A673 (cell line): Measurements from ENCODE around the gene TBC1D9B.

ENCODE experiments used
- EZH2 ChIP-seq: fragments of 200-600 bp; sonication (generic); IDR thresholded peaks from 2 replicates; pipeline ENCODE4 v1.6.1; 2017; ENCODE audit warnings: borderline replicate concordance, low read depth, mild to moderate bottlenecking, mixed read lengths, antibody characterized with exemption, low read length; ENCODE audit not compliant: poor library complexity, severe bottlenecking
- TF ChIP-seq, protein P1 (sequence below): fragments of 300-800, 200-600 bp; sonication (generic); conservative IDR thresholded peaks from 2 replicates; pipeline ENCODE4 v1.5.1; 2017; ENCODE audit warnings: low read depth, mild to moderate bottlenecking, antibody characterized with exemption, low read length, moderate library complexity, mixed read lengths

DNA sequence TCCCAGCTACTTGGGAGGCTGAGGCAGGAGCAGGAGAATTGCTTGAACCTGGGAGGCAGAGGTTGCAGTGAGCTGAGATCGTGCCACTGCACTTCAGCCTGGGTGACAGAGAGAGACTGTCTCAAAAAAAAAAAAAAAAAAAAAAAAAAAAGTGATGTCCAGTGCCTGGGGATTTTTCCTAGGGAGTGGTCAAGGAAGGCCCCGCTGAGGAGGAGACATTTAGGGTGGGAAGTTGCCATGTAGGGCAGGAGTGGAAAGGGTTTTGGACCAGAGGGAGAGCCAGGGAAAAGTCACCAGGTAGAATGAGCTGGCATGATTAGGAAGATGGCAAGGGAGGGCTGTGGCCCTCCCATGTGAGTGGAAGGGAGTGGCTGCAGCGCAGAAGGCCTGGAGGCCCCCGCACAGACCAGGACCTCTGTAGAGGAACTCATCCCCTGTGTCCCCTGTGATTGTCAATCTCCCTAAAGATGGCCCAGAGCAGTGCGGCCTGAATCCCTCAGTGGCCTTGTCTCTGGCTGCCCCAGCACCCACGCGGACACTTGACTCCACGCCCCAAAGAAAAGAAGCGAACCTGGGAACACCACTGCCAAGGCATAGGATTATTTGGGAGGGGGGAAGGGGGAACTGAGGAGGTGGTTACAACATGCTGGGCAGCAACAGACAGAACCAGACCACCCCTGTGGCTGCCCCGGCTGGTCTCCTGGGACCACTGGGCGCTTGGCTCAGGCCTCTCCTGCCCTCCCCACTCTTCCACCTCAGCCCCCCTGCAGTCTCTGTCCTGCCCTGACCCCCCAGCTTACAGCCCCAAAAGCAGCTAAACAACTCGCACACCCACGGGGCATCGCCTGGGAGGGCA, 89.6 kb downstream of the TBC1D9B start:
- TF ChIP-seq, protein P1, sequence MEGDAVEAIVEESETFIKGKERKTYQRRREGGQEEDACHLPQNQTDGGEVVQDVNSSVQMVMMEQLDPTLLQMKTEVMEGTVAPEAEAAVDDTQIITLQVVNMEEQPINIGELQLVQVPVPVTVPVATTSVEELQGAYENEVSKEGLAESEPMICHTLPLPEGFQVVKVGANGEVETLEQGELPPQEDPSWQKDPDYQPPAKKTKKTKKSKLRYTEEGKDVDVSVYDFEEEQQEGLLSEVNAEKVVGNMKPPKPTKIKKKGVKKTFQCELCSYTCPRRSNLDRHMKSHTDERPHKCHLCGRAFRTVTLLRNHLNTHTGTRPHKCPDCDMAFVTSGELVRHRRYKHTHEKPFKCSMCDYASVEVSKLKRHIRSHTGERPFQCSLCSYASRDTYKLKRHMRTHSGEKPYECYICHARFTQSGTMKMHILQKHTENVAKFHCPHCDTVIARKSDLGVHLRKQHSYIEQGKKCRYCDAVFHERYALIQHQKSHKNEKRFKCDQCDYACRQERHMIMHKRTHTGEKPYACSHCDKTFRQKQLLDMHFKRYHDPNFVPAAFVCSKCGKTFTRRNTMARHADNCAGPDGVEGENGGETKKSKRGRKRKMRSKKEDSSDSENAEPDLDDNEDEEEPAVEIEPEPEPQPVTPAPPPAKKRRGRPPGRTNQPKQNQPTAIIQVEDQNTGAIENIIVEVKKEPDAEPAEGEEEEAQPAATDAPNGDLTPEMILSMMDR = no peak
- no peak for TF ChIP-seq EZH2
